T-cell (primary cell): ENCODE measurements around the gene MED12L. TPM values are rescaled to one million over a fixed set of nuclear protein-coding genes. Genes with fewer than 3 reads are reported as not detected.
A peak's percentile ranks its signal among the peaks of the same experiment; 100 is the strongest.

Experiments used
- ATAC-seq, 4 experiments: fragments of 200-7000 bp in 3 of 4; fragments of 150-1000 bp in 1 of 4; cut with Tn5 transposase; replicated peaks in 1 of 4; 1 replicate in 3 of 4; 2 replicates in 1 of 4; pipeline ENCODE4 v1.10.0; 2021; ENCODE audit warnings: moderate library complexity in 3 of 4, mild to moderate bottlenecking in 2 of 4, moderate number of reproducible peaks in 1 of 4
- CTCF ChIA-PET, 2 donors: fragments of 300-600 bp; sonication (Branson Sonifier 250); formaldehyde crosslinking; loops; one replicate each; lab custom pipeline; 2022; ENCODE audit warnings: antibody characterized with exemption in 2 of 2; lab: Charles Lee
- POLR2A ChIA-PET, 2 donors: fragments of 300-600 bp; sonication (Branson Sonifier 250); formaldehyde crosslinking; loops; one replicate each; lab custom pipeline; 2022; ENCODE audit warnings: antibody characterized with exemption in 2 of 2; lab: Charles Lee
- DNase-seq, 35 experiments: peaks; one replicate each; pipeline versions ENCODE4 v3.0.0 to v3.0.0-alpha.2; 2013 to 2023
- H3K27ac ChIP-seq: one replicate; pipeline ENCODE4 v1.5.1; 2013; ENCODE audit warnings: low read length
- H3K27me3 ChIP-seq, 2 experiments: replicated peaks in 1 of 2; 1 replicate in 1 of 2; 2 replicates in 1 of 2; pipeline versions ENCODE4 v1.6.1 to v1.7.0; 2013; ENCODE audit warnings: low read length in 1 of 2, mixed read lengths in 1 of 2; ENCODE audit not compliant: control insufficient read depth in 2 of 2, insufficient read depth in 2 of 2; ENCODE audit errors: extremely low read depth in 1 of 2
- H3K36me3 ChIP-seq, 2 donors: 1 replicate in 1 of 2; 2 replicates in 1 of 2; pipeline versions ENCODE4 v1.6.1 to v1.7.0; 2013; ENCODE audit warnings: low read length in 1 of 2; ENCODE audit not compliant: control insufficient read depth in 2 of 2, insufficient read depth in 1 of 2; ENCODE audit errors: extremely low read depth in 1 of 2
- H3K4me1 ChIP-seq, 2 experiments: 1 replicate in 1 of 2; 2 replicates in 1 of 2; pipeline versions ENCODE4 v1.6.1 to v1.7.0; 2013; ENCODE audit warnings: low read length in 2 of 2, mixed read lengths in 1 of 2; ENCODE audit not compliant: insufficient read depth in 2 of 2, control insufficient read depth in 1 of 2; ENCODE audit errors: extremely low read depth in 1 of 2
- H3K4me3 ChIP-seq, 2 donors: 1 replicate in 1 of 2; 2 replicates in 1 of 2; pipeline versions ENCODE4 v1.5.1 to v1.7.0; 2013; ENCODE audit warnings: mild to moderate bottlenecking in 2 of 2, low read length in 1 of 2, moderate library complexity in 1 of 2; ENCODE audit not compliant: control insufficient read depth in 1 of 2; ENCODE audit errors: extremely low read depth in 1 of 2
- H3K9me3 ChIP-seq: 2 replicates; pipeline ENCODE4 v1.7.0; 2013
- H3K27ac Mint-ChIP-seq, 2 donors: one replicate each; pipeline ENCODE4 v1.8.0; 2020 to 2021; ENCODE audit warnings: mild to moderate bottlenecking in 2 of 2, mixed read lengths in 2 of 2
- H3K27me3 Mint-ChIP-seq, 2 donors: one replicate each; pipeline ENCODE4 v1.8.0; 2021 to 2022; ENCODE audit warnings: mixed read lengths in 2 of 2
- H3K36me3 Mint-ChIP-seq: one replicate; pipeline ENCODE4 v1.8.0; 2021; ENCODE audit warnings: mixed read lengths
- H3K4me1 Mint-ChIP-seq, 3 donors: one replicate each; pipeline ENCODE4 v1.8.0; 2020 to 2022; ENCODE audit warnings: mixed read lengths in 3 of 3, mild to moderate bottlenecking in 1 of 3
- H3K4me3 Mint-ChIP-seq, 3 donors: one replicate each; pipeline ENCODE4 v1.8.0; 2020 to 2022; ENCODE audit warnings: mild to moderate bottlenecking in 3 of 3, mixed read lengths in 3 of 3, moderate library complexity in 3 of 3
- H3K9me3 Mint-ChIP-seq, 3 donors: one replicate each; pipeline ENCODE4 v1.8.0; 2020 to 2022; ENCODE audit warnings: mixed read lengths in 3 of 3
- WGBS: methylation state at CpG from one replicate; pipeline ENCODE4 v1.1.5; 2013; ENCODE audit warnings: missing lambda C conversion rate; ENCODE audit not compliant: insufficient coverage; 5-methylcytosine and 5-hydroxymethylcytosine counted together
- total RNA-seq, 35 experiments: library from RNA in 6 of 35; stranded (reverse) in 6 of 35; fragments of 120-200 nt in 1 of 35; gene quantifications; one replicate each; pipeline versions ENCODE4 v1.2.1 to v1.2.4 and lab custom pipeline; 2013 to 2026

MED12L gene
- total RNA-seq, 5 donors from 2014 or later (not counting 1 experiment from before 2014, with no cell fraction given), result 0.55 to 2.1 (median 0.66) TPM

DNA sequence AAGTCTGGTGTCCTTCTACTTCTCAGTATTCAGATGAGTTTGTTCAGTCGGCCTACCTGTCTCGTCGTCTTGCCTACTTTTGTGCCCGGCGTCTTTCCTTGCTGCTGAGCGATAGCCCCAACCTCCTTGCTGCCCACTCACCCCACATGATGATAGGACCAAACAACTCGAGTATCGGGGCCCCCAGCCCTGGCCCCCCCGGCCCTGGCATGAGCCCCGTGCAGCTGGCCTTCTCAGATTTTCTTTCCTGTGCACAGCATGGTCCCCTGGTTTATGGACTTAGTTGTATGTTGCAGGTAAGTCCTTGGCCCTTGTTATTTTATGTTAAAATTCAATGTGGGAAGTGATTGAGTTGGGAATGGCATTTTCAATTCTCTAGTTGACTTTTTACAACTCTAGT is 74.3 kb downstream of the MED12L start:
- H3K9me3 Mint-ChIP-seq, result no peaks in the 10 kb centered on the region
- DNase-seq (no peak), ATAC-seq (no peak)
- H3K27me3 Mint-ChIP-seq, result peaks cover 4 to 11% of the 10 kb centered on the region in 2 donors
- H3K27ac Mint-ChIP-seq, result no peak overlapping the region
- H3K36me3 ChIP-seq, result no peaks in the 10 kb centered on the region
- H3K4me3 Mint-ChIP-seq, result no peak overlapping the region
- WGBS, result 100% methylated on average over 2 of the region's 10 CpGs
- no peaks in the 10 kb centered on the region for H3K9me3 ChIP-seq
- POLR2A ChIA-PET, result interaction anchor here (0.6 to 0.7 kb wide), 2 partner anchors 51 to 114 kb away, joined by 3 to 4 read pairs; no protein-coding TSS in a partner anchor
- no peaks in the 10 kb centered on the region for H3K36me3 Mint-ChIP-seq
- no peak overlapping the region for H3K27ac ChIP-seq
- H3K4me1 ChIP-seq, result no peaks in the 10 kb centered on the region
- no peak overlapping the region for H3K4me3 ChIP-seq
- H3K27me3 ChIP-seq, result peaks cover 0 to 5% of the 10 kb centered on the region in 2 experiments
- CTCF ChIA-PET, result interaction anchor here in 1 of 2 donors (0.8 kb wide), 1 partner anchor 1038 kb away, joined by 4 read pairs; no protein-coding TSS in a partner anchor
- no peaks in the 10 kb centered on the region for H3K4me1 Mint-ChIP-seq

DNA sequence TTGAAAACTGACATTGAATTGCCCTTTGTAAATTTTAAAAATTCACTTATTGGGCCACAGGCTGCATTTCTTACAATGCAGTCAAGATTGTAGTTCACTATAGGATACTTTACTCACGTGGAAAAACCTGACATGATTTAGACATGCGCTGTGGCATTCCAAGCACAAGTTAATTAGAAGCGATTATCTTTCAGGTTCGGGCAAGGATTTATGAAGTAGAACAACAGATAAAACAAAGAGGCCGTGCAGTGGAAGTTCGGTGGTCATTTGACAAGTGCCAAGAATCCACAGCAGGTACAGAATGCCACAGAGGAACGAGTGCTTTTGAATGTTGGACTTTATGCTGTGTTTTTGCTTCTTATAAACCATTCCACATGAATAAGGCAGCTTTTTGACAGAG is 79.8 kb downstream of the MED12L start:
- ChIA-PET POLR2A (no interaction called here), CTCF (no interaction called here)
- Histone ChIP-seq H3K27ac (no peak overlapping the region), H3K4me3 (no peak overlapping the region), H3K27me3 (no peaks in the 10 kb centered on the region), H3K4me1 (peaks cover 8 to 12% of the 10 kb centered on the region in 2 experiments), H3K36me3 (no peaks in the 10 kb centered on the region), H3K9me3 (no peaks in the 10 kb centered on the region)
- Mint-ChIP-seq H3K27ac (no peak overlapping the region), H3K4me1 (peaks cover 13 to 16% (median 15%) of the 10 kb centered on the region in 3 donors), H3K36me3 (no peaks in the 10 kb centered on the region), H3K4me3 (no peak overlapping the region), H3K9me3 (no peaks in the 10 kb centered on the region), H3K27me3 (peaks cover 0 to 5% of the 10 kb centered on the region in 2 donors)
- ATAC-seq (no peak), DNase-seq (no peak)
- WGBS, result 93% methylated on average over 5 of the region's 7 CpGs

DNA sequence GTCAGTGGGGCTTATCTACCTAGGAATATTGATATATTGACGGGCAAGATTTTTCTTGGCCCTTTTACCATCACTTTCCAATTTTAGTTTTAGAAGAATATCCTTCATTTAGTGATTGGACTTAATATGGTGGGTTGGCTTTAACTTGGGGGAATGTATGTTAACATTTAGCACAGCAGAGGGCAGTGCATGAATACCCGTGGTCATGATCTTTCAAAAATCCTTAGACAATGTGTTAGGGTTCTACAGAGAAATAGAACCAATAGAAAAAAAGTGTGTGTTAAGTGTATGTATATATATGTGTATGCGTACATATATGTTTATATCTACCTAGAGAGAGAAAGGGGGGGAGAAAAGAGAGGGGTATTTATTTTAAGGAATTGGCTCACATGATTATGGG is 80.7 kb downstream of the MED12L start:
- Mint-ChIP-seq H3K36me3 (no peaks in the 10 kb centered on the region), H3K27me3 (peaks cover 0 to under 1% of the 10 kb centered on the region in 2 donors), H3K4me1 (peaks cover 22 to 25% (median 25%) of the 10 kb centered on the region in 3 donors), H3K9me3 (no peaks in the 10 kb centered on the region), H3K27ac (no peak overlapping the region), H3K4me3 (no peak overlapping the region)
- ATAC-seq (no peak), DNase-seq (no peak)
- POLR2A ChIA-PET, result no interaction called here
- H3K9me3 ChIP-seq, result no peaks in the 10 kb centered on the region
- WGBS, result 65% methylated on average over 2 of the region's 3 CpGs
- no peak overlapping the region for H3K27ac ChIP-seq
- CTCF ChIA-PET, result interaction anchor here in 1 of 2 donors (2.4 to 3.4 kb wide), 2 partner anchors 62 to 121 kb away, joined by 11 to 28 read pairs; no protein-coding TSS in a partner anchor
- no peak overlapping the region for H3K4me3 ChIP-seq
- H3K36me3 ChIP-seq, result no peaks in the 10 kb centered on the region
- H3K4me1 ChIP-seq, result peaks cover 17 to 22% of the 10 kb centered on the region in 2 experiments
- no peaks in the 10 kb centered on the region for H3K27me3 ChIP-seq

DNA sequence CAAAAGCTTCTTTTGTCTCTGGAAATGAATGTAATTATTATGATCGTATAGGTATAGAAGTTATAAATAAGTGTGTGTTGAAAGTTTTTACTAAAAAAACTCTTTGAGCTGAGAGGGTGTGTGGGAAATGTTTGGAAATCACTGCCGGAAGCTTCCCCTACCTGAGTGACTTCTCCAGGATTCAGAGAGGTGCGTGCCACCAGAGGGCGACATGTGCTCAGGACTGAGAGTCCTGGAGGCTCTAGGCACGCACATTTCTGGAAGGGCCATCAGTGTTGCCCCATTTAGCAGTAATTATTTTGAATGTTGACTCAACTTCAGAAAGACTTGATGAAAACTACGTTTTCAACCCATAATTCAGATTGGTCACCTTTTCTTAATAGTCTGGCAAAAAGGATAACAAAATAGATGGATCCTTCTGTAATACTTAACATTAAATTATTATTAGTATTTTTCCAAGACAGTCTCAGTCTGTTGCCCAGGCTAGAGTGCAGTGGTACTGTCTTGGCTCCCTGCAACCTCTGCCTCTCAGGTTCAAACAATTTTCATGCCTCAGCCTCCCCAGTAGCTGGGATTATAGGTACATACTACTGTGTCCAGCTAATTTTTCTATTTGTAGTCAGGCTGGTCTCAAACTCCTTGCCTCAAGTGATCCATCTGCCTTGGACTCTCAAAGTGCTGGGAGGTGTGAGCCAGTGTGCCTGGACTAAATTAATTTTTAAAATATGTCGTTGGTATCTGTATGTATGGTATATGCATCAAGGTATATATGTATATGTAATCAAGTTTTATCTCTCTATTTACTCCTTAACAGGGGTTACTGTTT is 83.0 kb downstream of the MED12L start:
- no peaks in the 10 kb centered on the region for H3K27me3 ChIP-seq
- Mint-ChIP-seq H3K4me3 (no peak overlapping the region), H3K27me3 (no peaks in the 10 kb centered on the region), H3K4me1 (peaks cover 40 to 42% (median 40%) of the 10 kb centered on the region in 3 donors), H3K27ac (no peak overlapping the region), H3K36me3 (no peaks in the 10 kb centered on the region), H3K9me3 (no peaks in the 10 kb centered on the region)
- CTCF ChIA-PET, result interaction anchor here (0.6 to 3.8 kb wide), 37 partner anchors 12 to 1993 kb away, joined by 3 to 37 read pairs (median 7); partner anchors contain the start of genes P2RY14 (in 2 of the 2) and GPR171 (in 1 of the 2)
- no peak overlapping the region for H3K27ac ChIP-seq
- no peak overlapping the region for H3K4me3 ChIP-seq
- DNase-seq (peak; percentile 41 to 88 (median 75)), ATAC-seq (peak; percentile 63 to 70 (median 68))
- WGBS, result 17% methylated on average over 5 of the region's 7 CpGs
- no peaks in the 10 kb centered on the region for H3K36me3 ChIP-seq
- no peaks in the 10 kb centered on the region for H3K9me3 ChIP-seq
- H3K4me1 ChIP-seq, result peaks cover 33% of the 10 kb centered on the region in 2 experiments
- POLR2A ChIA-PET, result interaction anchor here in 1 of 2 donors (0.7 to 0.8 kb wide), 2 partner anchors 37 to 114 kb away, joined by 3 to 9 read pairs; no protein-coding TSS in a partner anchor

DNA sequence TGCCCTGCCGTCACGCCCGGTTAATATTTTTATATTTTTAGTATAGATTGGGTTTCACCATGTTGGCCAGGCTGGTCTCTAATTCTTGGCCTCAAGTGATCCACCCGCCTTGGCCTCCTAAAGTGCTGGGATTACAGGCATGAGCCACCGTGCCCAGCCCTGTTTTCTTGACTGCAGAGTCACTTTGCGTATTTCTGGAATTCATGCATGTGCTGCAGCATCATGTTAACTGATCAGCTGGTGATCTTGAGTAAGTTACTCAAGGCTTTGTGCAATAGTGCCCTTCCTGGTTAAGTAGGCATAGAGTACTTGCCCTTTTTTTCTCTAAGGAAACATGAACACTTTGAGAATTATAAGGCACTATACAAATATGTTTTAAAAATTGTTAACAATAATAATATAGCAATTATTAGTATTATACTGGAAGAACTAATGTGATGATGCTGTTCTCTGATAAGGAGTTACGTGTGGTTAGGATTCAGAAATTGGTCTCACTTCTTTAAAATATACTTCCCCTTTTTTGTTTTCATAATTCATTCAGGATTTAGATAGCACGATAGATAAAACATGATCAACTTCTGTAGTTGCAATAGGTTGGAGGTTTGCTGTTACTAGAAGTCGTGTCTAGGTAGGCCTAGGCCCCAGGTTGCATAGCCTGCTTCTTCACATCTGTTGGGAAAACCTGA is 83.9 kb downstream of the MED12L start:
- Mint-ChIP-seq H3K4me1 (peaks cover 45 to 50% (median 46%) of the 10 kb centered on the region in 3 donors), H3K27ac (peak overlapping the region; percentile 80 to 89), H3K36me3 (no peaks in the 10 kb centered on the region), H3K27me3 (no peaks in the 10 kb centered on the region), H3K4me3 (peak overlapping the region in 1 of 3 donors; percentile 74), H3K9me3 (no peaks in the 10 kb centered on the region)
- no peaks in the 10 kb centered on the region for H3K9me3 ChIP-seq
- peaks cover 33 to 42% of the 10 kb centered on the region in 2 experiments for H3K4me1 ChIP-seq
- CTCF ChIA-PET, result interaction anchor here (0.7 to 3.8 kb wide), 21 partner anchors 13 to 1079 kb away, joined by 3 to 37 read pairs (median 10); partner anchors contain the start of genes P2RY14 (in 2 of the 2) and GPR171 (in 1 of the 2)
- DNase-seq (peak in 1 of 35 experiments; percentile 1), ATAC-seq (no peak)
- no peak overlapping the region for H3K4me3 ChIP-seq
- peak overlapping the region; percentile 66 for H3K27ac ChIP-seq
- no peaks in the 10 kb centered on the region for H3K27me3 ChIP-seq
- POLR2A ChIA-PET, result no interaction called here
- no peaks in the 10 kb centered on the region for H3K36me3 ChIP-seq
- 100% methylated on average over 3 of the region's 9 CpGs for WGBS
